Lower leg skin (tissue), 3 donors: ENCODE results near the gene HHIPL1.

Source experiments
- POLR2A ChIP-seq, 2 donors: fragments of 450-650 bp; IDR thresholded peaks; one replicate each; pipeline ENCODE4 v1.6.1; 2016 to 2017; ENCODE audit warnings: antibody characterized with exemption in 2 of 2, mild to moderate bottlenecking in 1 of 2, moderate library complexity in 1 of 2
- TF ChIP-seq, protein P1 (sequence below), 3 donors: fragments of 450-650 bp; IDR thresholded peaks; one replicate each; pipeline ENCODE4 v1.5.1; 2016; ENCODE audit warnings: antibody characterized with exemption in 3 of 3, mild to moderate bottlenecking in 3 of 3, moderate library complexity in 2 of 3

GRCh38 chr14:99704037-99704436 lies 59.1 kb downstream of the HHIPL1 start:
- TF ChIP-seq, protein P1, sequence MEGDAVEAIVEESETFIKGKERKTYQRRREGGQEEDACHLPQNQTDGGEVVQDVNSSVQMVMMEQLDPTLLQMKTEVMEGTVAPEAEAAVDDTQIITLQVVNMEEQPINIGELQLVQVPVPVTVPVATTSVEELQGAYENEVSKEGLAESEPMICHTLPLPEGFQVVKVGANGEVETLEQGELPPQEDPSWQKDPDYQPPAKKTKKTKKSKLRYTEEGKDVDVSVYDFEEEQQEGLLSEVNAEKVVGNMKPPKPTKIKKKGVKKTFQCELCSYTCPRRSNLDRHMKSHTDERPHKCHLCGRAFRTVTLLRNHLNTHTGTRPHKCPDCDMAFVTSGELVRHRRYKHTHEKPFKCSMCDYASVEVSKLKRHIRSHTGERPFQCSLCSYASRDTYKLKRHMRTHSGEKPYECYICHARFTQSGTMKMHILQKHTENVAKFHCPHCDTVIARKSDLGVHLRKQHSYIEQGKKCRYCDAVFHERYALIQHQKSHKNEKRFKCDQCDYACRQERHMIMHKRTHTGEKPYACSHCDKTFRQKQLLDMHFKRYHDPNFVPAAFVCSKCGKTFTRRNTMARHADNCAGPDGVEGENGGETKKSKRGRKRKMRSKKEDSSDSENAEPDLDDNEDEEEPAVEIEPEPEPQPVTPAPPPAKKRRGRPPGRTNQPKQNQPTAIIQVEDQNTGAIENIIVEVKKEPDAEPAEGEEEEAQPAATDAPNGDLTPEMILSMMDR (IDR thresholded peaks at IDR 0.05): no peak
- TF ChIP-seq POLR2A (IDR thresholded peaks at IDR 0.05): no peak
